HFFc6 (cell line): Measurements from ENCODE around the gene ADGRB3. TPM values are rescaled to one million over a fixed set of nuclear protein-coding genes. Genes with fewer than 3 reads are reported as not detected.

ENCODE experiments used
- DNase-seq: peaks from one replicate; pipeline ENCODE4 v3.0.0-alpha.2; 2018
- H3K27ac Mint-ChIP-seq: 2 replicates; pipeline ENCODE4 v1.8.0; 2020; ENCODE audit warnings: mild to moderate bottlenecking, mixed read lengths
- H3K27me3 Mint-ChIP-seq: 2 replicates; pipeline ENCODE4 v1.8.0; 2021; ENCODE audit warnings: mild to moderate bottlenecking, moderate library complexity, mixed read lengths; ENCODE audit not compliant: insufficient read depth
- H3K36me3 Mint-ChIP-seq: 2 replicates; pipeline ENCODE4 v1.8.0; 2021; ENCODE audit warnings: low read depth, mixed read lengths
- H3K4me1 Mint-ChIP-seq: 2 replicates; pipeline ENCODE4 v1.8.0; 2020; ENCODE audit warnings: low read depth, mixed read lengths
- H3K4me3 Mint-ChIP-seq: 2 replicates; pipeline ENCODE4 v1.8.0; 2020; ENCODE audit warnings: mild to moderate bottlenecking, moderate library complexity, mixed read lengths
- H3K9me3 Mint-ChIP-seq: 2 replicates; pipeline ENCODE4 v1.8.0; 2020; ENCODE audit warnings: mild to moderate bottlenecking, mixed read lengths
- CTCF ChIP-seq: fragments of 200-600 bp; sonication (generic); IDR thresholded peaks from 2 replicates; pipeline ENCODE4 v1.5.0; 2021; ENCODE audit warnings: antibody characterized with exemption, mild to moderate bottlenecking
- total RNA-seq, 6 experiments: library from RNA; stranded (reverse); fragmentation: NEBNext Ultra II Directional; extraction: Animal tissue kit (Norgen Biotek cat#: 25700); gene quantifications; 2 replicates in 1 of 6; 3 replicates in 5 of 6; pipeline ENCODE4 v1.2.3, GENCODE V29; 2021

The ADGRB3 gene
- total RNA-seq, 6 experiments from 2014 or later, result 0.05 to 0.07 (median 0.05) TPM; not detected in 3

DNA sequence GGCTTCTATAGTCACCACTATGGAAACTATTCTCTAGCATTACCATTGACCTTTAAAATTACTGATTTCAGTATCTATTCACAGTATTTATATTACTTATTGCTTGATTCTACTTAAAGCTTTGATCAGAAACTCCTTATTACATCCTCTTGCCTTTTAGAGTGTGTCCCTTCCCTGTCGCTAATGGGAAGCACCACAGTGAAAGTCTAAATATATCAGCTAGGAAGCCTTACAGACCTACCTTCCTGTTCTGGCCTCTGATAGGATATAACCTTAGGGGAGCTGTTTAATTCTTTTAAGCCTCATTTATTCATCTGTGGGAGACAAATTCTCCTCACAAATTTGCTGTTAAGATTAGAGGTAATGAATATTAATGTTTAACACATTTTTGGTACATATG, 122.7 kb downstream of the ADGRB3 start:
- no peaks in the 10 kb centered on the region; the same call in 1 of the 2 replicates for H3K27me3 Mint-ChIP-seq
- no peak for TF ChIP-seq CTCF
- H3K9me3 Mint-ChIP-seq, result peaks cover 24% of the 10 kb centered on the region
- H3K4me3 Mint-ChIP-seq, result no peak overlapping the region
- no peaks in the 10 kb centered on the region for H3K4me1 Mint-ChIP-seq
- DNase-seq, result no peak
- H3K36me3 Mint-ChIP-seq, result no peaks in the 10 kb centered on the region; the same call in 1 of the 2 replicates
- H3K27ac Mint-ChIP-seq, result no peak overlapping the region

DNA sequence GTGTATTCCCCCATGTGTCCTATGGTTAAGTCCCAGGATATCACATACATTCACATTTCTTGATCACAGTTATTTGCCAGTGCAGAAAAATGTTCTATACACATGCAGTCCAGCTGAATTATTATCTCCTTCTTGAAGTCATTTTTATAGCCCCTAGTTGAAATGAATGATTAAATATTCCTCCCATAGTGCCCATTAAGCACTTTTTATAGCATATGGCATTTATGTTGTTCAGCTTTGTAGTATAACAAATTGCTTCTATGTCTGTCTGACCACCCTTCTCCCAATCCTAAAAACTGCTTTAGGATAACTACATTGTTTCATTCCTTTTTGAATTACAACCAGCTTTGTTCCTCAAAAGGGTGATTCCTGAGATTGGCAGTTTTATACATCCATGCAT, 123.5 kb downstream of the ADGRB3 start:
- no peak overlapping the region for H3K27ac Mint-ChIP-seq
- no peak for DNase-seq
- H3K9me3 Mint-ChIP-seq, result peaks cover 17% of the 10 kb centered on the region
- no peaks in the 10 kb centered on the region for H3K36me3 Mint-ChIP-seq
- H3K4me3 Mint-ChIP-seq, result no peak overlapping the region
- no peak for TF ChIP-seq CTCF
- H3K4me1 Mint-ChIP-seq, result no peaks in the 10 kb centered on the region
- no peaks in the 10 kb centered on the region; the same call in 1 of the 2 replicates for H3K27me3 Mint-ChIP-seq

DNA sequence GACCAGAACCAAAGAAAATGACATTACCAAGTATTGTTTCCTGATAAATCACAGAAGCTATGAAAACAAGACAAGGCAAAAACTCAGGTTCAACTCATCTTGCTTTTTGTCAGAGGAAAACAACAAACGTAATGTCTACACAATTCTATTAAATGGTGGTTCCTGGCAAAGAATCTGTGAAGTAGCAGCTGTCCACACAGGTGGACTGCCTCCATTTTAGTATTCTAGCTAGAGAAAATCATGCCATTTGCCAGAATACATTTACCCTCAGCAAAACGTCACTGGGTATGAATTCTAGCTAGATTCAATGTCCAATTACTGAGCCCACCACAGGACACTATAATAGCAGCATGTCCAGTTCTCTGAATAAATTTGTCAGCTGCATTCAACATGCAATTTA, 125.4 kb downstream of the ADGRB3 start:
- no peak overlapping the region for H3K4me3 Mint-ChIP-seq
- H3K9me3 Mint-ChIP-seq, result peaks cover 5% of the 10 kb centered on the region
- H3K4me1 Mint-ChIP-seq, result no peaks in the 10 kb centered on the region
- no peak for DNase-seq
- H3K27ac Mint-ChIP-seq, result no peak overlapping the region
- no peak for TF ChIP-seq CTCF
- H3K36me3 Mint-ChIP-seq, result no peaks in the 10 kb centered on the region
- no peaks in the 10 kb centered on the region; the same call in 1 of the 2 replicates for H3K27me3 Mint-ChIP-seq

- H3K27me3 Mint-ChIP-seq, result no peaks in the 10 kb centered on the region; the same call in 1 of the 2 replicates
- H3K4me3 Mint-ChIP-seq, result no peak overlapping the region
- H3K9me3 Mint-ChIP-seq, result peaks cover 4% of the 10 kb centered on the region; the same call in 1 of the 2 replicates
- H3K36me3 Mint-ChIP-seq, result no peaks in the 10 kb centered on the region
- DNase-seq, result no peak
- no peaks in the 10 kb centered on the region for H3K4me1 Mint-ChIP-seq
- no peak overlapping the region for H3K27ac Mint-ChIP-seq
- TF ChIP-seq CTCF, result no peak
Observed at GRCh38 chr6:68760941-68761676, 126.0 kb downstream of the ADGRB3 start.

GRCh38 chr6:68761985-68762384, 126.9 kb downstream of the ADGRB3 start:
- H3K9me3 Mint-ChIP-seq, result peaks cover 4% of the 10 kb centered on the region; the same call in 1 of the 2 replicates
- no peak for DNase-seq
- H3K36me3 Mint-ChIP-seq, result no peaks in the 10 kb centered on the region
- no peak overlapping the region for H3K4me3 Mint-ChIP-seq
- no peaks in the 10 kb centered on the region for H3K4me1 Mint-ChIP-seq
- TF ChIP-seq CTCF, result no peak
- no peak overlapping the region for H3K27ac Mint-ChIP-seq
- no peaks in the 10 kb centered on the region; the same call in 1 of the 2 replicates for H3K27me3 Mint-ChIP-seq
